Type B pancreatic cell (in vitro differentiated cells): Measurements from ENCODE around the gene EGFLAM. TPM values are rescaled to one million over a fixed set of nuclear protein-coding genes. Genes with fewer than 3 reads are reported as not detected.

ENCODE experiments used
- DNase-seq: peaks from one replicate; pipeline ENCODE4 v3.0.0; 2021; ENCODE audit warnings: mixed read lengths; ENCODE audit not compliant: unreplicated experiment; ENCODE audit errors: extremely low spot score
- H3K27ac Mint-ChIP-seq: 2 replicates; pipeline ENCODE4 v1.8.0; 2021; ENCODE audit warnings: mild to moderate bottlenecking, mixed read lengths
- H3K27me3 Mint-ChIP-seq: 2 replicates; pipeline ENCODE4 v1.8.0; 2021; ENCODE audit warnings: mixed read lengths
- H3K36me3 Mint-ChIP-seq: 2 replicates; pipeline ENCODE4 v1.8.0; 2021; ENCODE audit warnings: mixed read lengths
- H3K4me1 Mint-ChIP-seq: one replicate; pipeline ENCODE4 v1.8.0; 2021; ENCODE audit warnings: mixed read lengths; ENCODE audit not compliant: unreplicated experiment
- H3K4me3 Mint-ChIP-seq: 2 replicates; pipeline ENCODE4 v1.8.0; 2021; ENCODE audit warnings: mild to moderate bottlenecking, mixed read lengths
- H3K9me3 Mint-ChIP-seq: 2 replicates; pipeline ENCODE4 v1.8.0; 2021; ENCODE audit warnings: mixed read lengths
- total RNA-seq: library from RNA; stranded (reverse); gene quantifications from 2 replicates; pipeline ENCODE4 v1.2.1, GENCODE V29; 2021; ENCODE audit warnings: low replicate concordance
- TF ChIP-seq, protein P1 (sequence below): fragments of 200-600 bp; sonication (generic); conservative IDR thresholded peaks from 2 replicates; pipeline ENCODE4 v1.5.0; 2021; ENCODE audit warnings: antibody characterized with exemption, mild to moderate bottlenecking

The EGFLAM gene
- total RNA-seq, 1 donor from 2014 or later, result 4.8 TPM

DNA sequence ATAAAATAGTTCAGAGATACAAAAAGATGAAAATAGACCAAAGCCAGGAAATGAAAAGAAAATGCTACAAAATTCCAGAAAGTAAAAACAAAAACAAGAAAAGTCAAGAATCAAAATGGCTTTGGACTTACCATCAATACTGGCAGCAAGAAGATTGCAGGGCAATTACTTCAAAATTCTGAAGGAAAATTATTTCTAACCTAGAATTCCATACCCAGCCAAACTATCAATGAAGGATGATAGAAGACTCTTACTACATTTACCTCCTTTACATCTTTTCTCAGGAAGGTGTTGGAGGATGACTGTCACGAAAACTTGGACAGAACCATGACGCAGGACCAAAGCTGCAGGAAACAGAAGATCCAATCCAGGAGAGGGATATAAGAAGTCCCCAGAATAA, 46.8 kb downstream of the EGFLAM start:
- Mint-ChIP-seq H3K36me3 (no peaks in the 10 kb centered on the region), H3K9me3 (peaks cover 25% of the 10 kb centered on the region), H3K4me3 (no peak overlapping the region), H3K27me3 (peaks cover 2% of the 10 kb centered on the region), H3K27ac (no peak overlapping the region), H3K4me1 (no peaks in the 10 kb centered on the region)
- TF ChIP-seq, protein P1, sequence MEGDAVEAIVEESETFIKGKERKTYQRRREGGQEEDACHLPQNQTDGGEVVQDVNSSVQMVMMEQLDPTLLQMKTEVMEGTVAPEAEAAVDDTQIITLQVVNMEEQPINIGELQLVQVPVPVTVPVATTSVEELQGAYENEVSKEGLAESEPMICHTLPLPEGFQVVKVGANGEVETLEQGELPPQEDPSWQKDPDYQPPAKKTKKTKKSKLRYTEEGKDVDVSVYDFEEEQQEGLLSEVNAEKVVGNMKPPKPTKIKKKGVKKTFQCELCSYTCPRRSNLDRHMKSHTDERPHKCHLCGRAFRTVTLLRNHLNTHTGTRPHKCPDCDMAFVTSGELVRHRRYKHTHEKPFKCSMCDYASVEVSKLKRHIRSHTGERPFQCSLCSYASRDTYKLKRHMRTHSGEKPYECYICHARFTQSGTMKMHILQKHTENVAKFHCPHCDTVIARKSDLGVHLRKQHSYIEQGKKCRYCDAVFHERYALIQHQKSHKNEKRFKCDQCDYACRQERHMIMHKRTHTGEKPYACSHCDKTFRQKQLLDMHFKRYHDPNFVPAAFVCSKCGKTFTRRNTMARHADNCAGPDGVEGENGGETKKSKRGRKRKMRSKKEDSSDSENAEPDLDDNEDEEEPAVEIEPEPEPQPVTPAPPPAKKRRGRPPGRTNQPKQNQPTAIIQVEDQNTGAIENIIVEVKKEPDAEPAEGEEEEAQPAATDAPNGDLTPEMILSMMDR, result no peak
- no peak for DNase-seq

DNA sequence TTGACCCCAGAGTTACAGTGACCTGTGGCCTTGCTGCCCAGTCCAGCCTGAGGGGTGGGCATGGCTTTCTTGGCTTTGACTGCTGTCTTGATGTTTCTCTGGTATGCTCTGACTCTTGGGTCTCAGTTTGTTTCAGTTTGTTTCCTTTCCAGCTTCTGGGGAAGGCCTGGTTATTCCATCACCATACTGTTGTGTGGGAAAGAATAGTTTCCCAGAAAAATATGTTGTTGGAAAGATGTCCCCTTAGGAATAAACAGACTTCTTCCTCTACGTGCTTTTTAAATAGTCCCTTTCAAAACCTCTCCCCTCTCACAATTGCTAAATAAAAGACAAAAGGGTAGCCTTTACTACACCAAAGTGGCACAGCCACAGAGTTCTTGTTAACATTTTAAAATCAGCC, 49.5 kb downstream of the EGFLAM start:
- no peak for DNase-seq
- TF ChIP-seq, protein P1, result no peak
- Mint-ChIP-seq H3K27me3 (no peaks in the 10 kb centered on the region), H3K36me3 (no peaks in the 10 kb centered on the region), H3K4me3 (no peak overlapping the region), H3K4me1 (no peaks in the 10 kb centered on the region), H3K27ac (no peak overlapping the region), H3K9me3 (peaks cover 20% of the 10 kb centered on the region)

DNA sequence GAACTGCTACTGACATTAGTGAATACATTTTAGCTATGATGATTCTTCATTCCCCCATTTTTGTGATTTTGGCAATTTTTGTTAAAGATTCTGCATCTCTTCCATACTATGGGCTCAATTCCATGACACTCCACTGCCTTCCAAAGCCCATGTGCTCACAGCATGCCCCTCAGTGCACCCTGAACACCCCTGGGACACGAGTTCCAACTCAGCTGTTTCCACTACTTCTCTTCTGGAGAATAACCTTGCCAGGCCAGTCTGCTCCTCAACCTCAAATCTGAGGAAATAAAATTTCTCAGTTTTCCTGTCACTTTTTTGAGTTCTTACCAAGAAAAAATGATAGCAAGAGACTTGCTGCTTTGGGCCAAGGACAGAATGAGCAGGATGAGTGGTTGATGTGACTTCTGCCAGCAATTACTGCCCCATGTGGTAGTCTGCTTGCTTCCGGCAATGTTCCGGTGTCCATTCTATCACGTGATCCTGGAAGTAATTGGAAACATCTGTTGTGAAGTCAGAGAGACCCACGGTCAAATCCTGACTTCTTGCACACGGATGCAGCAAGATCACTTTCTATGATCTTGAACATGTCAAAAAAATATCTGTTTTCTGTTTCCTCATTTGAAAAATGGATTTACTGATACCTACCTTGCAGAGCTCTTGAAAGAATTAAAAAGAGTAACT, 58.3 kb downstream of the EGFLAM start:
- peak overlapping the region; percentile 18 for H3K27ac Mint-ChIP-seq
- peak overlapping the region; percentile 27 for H3K4me3 Mint-ChIP-seq
- peaks cover 12% of the 10 kb centered on the region for H3K4me1 Mint-ChIP-seq
- no peaks in the 10 kb centered on the region for H3K9me3 Mint-ChIP-seq
- no peaks in the 10 kb centered on the region for H3K27me3 Mint-ChIP-seq
- TF ChIP-seq, protein P1, result no peak
- no peaks in the 10 kb centered on the region for H3K36me3 Mint-ChIP-seq
- no peak for DNase-seq

DNA sequence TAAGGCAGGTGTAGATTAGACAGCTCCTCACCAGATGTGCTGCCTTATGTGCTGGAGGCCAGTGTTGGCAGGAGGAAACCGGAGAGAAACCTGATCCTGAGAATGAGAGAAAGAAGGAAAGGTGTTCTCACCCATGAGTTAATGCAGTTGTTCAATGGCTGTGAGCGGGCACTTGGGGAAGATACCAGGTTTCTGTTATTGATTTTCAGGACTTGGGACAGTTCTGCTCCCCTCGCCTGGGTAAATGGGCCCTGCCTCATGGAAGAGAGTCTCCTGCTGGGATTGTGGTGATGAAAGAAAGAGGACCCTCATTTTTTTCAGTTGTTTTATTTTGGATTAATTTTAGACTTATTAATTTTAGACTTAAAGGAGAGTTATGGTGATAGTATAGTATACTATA, 59.5 kb downstream of the EGFLAM start:
- TF ChIP-seq, protein P1, result no peak
- Mint-ChIP-seq H3K27me3 (no peaks in the 10 kb centered on the region), H3K4me1 (peaks cover 12% of the 10 kb centered on the region), H3K27ac (no peak overlapping the region), H3K9me3 (no peaks in the 10 kb centered on the region), H3K4me3 (no peak overlapping the region), H3K36me3 (no peaks in the 10 kb centered on the region)
- DNase-seq, result no peak

DNA sequence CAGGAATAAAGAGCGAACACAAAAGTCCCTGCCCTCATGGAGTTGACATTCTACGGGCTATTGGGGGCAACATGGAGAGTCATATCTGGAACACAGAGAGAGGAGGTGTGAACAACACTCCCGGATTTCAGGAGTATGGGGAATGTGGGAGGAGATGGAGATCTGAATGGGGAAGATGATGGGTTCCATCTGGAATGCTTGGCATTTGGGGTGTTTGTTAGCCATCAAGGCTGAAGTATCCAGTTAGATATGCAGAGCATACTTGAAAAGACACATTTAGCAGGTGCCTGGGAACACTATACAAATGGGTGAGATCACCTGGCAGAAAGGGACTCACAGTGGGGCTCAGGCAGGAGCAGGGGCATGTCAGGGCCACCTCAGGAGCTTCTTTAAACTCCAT, 61.1 kb downstream of the EGFLAM start:
- Mint-ChIP-seq H3K27ac (no peak overlapping the region), H3K4me1 (peaks cover 13% of the 10 kb centered on the region), H3K36me3 (no peaks in the 10 kb centered on the region), H3K27me3 (no peaks in the 10 kb centered on the region), H3K9me3 (no peaks in the 10 kb centered on the region), H3K4me3 (no peak overlapping the region)
- TF ChIP-seq, protein P1, result no peak
- DNase-seq, result no peak

DNA sequence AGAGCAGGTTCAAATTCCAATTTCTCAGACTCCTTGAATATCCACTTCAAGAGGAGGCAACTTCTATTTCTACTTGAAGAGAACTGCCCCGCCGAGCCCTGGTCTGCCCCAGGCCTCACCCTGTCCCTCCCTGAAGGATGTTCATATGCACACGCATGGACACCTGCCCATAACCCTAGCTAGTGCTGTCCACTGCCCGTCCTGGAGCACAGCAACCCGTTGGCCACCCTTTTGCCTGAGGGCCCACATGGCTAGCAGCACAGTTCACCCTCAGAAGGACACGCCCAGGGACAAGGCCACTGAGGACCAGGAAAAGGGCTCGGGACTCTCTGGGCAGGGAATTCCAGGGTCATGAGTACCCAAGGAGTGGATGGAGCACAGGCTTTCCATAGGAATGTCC, 63.6 kb downstream of the EGFLAM start:
- H3K9me3 Mint-ChIP-seq, result no peaks in the 10 kb centered on the region
- TF ChIP-seq, protein P1, result no peak
- H3K4me3 Mint-ChIP-seq, result no peak overlapping the region
- H3K4me1 Mint-ChIP-seq, result peaks cover 6% of the 10 kb centered on the region
- no peak for DNase-seq
- H3K27me3 Mint-ChIP-seq, result no peaks in the 10 kb centered on the region
- no peaks in the 10 kb centered on the region for H3K36me3 Mint-ChIP-seq
- no peak overlapping the region for H3K27ac Mint-ChIP-seq
